Body of pancreas (tissue), 4 donors: Measurements from ENCODE around the gene PCMTD2.

Experiments used
- CTCF ChIP-seq, 7 experiments: fragments of 450-650 bp in 4 of 7; fragments of 200-600 bp in 3 of 7; sonication (generic) in 3 of 7; IDR thresholded peaks; one replicate each; pipeline ENCODE4 v1.5.1; 2016 to 2019; ENCODE audit warnings: antibody characterized with exemption in 7 of 7
- POLR2A ChIP-seq, 3 donors: fragments of 450-650 bp; IDR thresholded peaks; one replicate each; pipeline ENCODE4 v1.6.1; 2016; ENCODE audit warnings: antibody characterized with exemption in 3 of 3, mild to moderate bottlenecking in 2 of 3

GRCh38 chr20:64255361-64256281 lies at the start of gene PCMTD2:
- TF ChIP-seq CTCF (IDR thresholded peaks at IDR 0.05), result peak in 1 of 7 experiments; percentile 9
- TF ChIP-seq POLR2A (IDR thresholded peaks at IDR 0.05), result peak; percentile 37 to 55 (median 46)
